Liver (tissue), 9 donors: Measurements from ENCODE around the gene METAP2. TPM values are rescaled to one million over a fixed set of nuclear protein-coding genes. Genes with fewer than 3 reads are reported as not detected.

ENCODE experiments used
- DNase-seq: peaks from one replicate; pipeline ENCODE4 v3.0.0-alpha.2; 2017; ENCODE audit warnings: low spot score
- H3K27ac ChIP-seq, 2 donors: one replicate each; pipeline ENCODE4 v1.7.0; 2013; ENCODE audit warnings: inconsistent platforms in 2 of 2, low read length in 2 of 2, control low read depth in 1 of 2, low read depth in 1 of 2, mild to moderate bottlenecking in 1 of 2
- H3K27me3 ChIP-seq, 4 donors: one replicate each; pipeline versions ENCODE4 v1.6.1 to v1.7.0; 2013; ENCODE audit warnings: low read length in 3 of 4, inconsistent platforms in 1 of 4, mild to moderate bottlenecking in 1 of 4, moderate library complexity in 1 of 4; ENCODE audit not compliant: control insufficient read depth in 4 of 4, insufficient read depth in 4 of 4
- H3K36me3 ChIP-seq, 4 donors: one replicate each; pipeline versions ENCODE4 v1.6.1 to v1.7.0; 2013; ENCODE audit warnings: low read length in 3 of 4, mild to moderate bottlenecking in 3 of 4, low read depth in 1 of 4, moderate library complexity in 1 of 4; ENCODE audit not compliant: control insufficient read depth in 4 of 4, insufficient read depth in 3 of 4
- H3K4me1 ChIP-seq, 4 donors: one replicate each; pipeline versions ENCODE4 v1.6.1 to v1.7.0; 2013; ENCODE audit warnings: low read length in 3 of 4, mild to moderate bottlenecking in 3 of 4, moderate library complexity in 1 of 4; ENCODE audit not compliant: control insufficient read depth in 4 of 4, insufficient read depth in 4 of 4
- H3K4me3 ChIP-seq, 3 donors: one replicate each; pipeline versions ENCODE4 v1.6.1 to v1.7.0; 2013; ENCODE audit warnings: low read length in 3 of 3, control low read depth in 1 of 3, low read depth in 1 of 3, mild to moderate bottlenecking in 1 of 3
- H3K9ac ChIP-seq, 2 donors: one replicate each; pipeline ENCODE4 v1.7.0; 2013; ENCODE audit warnings: low read length in 2 of 2, mild to moderate bottlenecking in 2 of 2, moderate library complexity in 2 of 2, control low read depth in 1 of 2, low read depth in 1 of 2
- H3K9me3 ChIP-seq, 4 donors: one replicate each; pipeline versions ENCODE4 v1.6.1 to v1.7.0; 2013; ENCODE audit warnings: low read length in 3 of 4; ENCODE audit not compliant: control insufficient read depth in 4 of 4
- ATF3 ChIP-seq: IDR thresholded peaks from 2 replicates; pipeline ENCODE4 v1.6.1; 2016; ENCODE audit warnings: antibody characterized with exemption
- EGR1 ChIP-seq, 2 donors: IDR thresholded peaks; 2 replicates each; pipeline ENCODE4 v1.6.1; 2016 to 2018; ENCODE audit warnings: antibody characterized with exemption in 2 of 2, low read depth in 2 of 2
- FOXA1 ChIP-seq: IDR thresholded peaks from 2 replicates; pipeline ENCODE4 v1.6.1; 2016; ENCODE audit warnings: antibody characterized with exemption
- FOXA2 ChIP-seq: IDR thresholded peaks from 2 replicates; pipeline ENCODE4 v1.6.1; 2016; ENCODE audit warnings: antibody characterized with exemption
- GABPA ChIP-seq, 2 donors: IDR thresholded peaks in 1 of 2; conservative IDR thresholded peaks in 1 of 2; 2 replicates each; pipeline ENCODE4 v1.6.1; 2016; ENCODE audit warnings: antibody characterized with exemption in 2 of 2, mild to moderate bottlenecking in 1 of 2, moderate library complexity in 1 of 2
- HNF4A ChIP-seq, 2 donors: conservative IDR thresholded peaks; 2 replicates each; pipeline ENCODE4 v1.6.1; 2016; ENCODE audit warnings: antibody characterized with exemption in 2 of 2, mild to moderate bottlenecking in 2 of 2
- HNF4G ChIP-seq: IDR thresholded peaks from 2 replicates; pipeline ENCODE4 v1.6.1; 2016; ENCODE audit warnings: antibody characterized with exemption
- JUND ChIP-seq, 2 donors: IDR thresholded peaks; 2 replicates each; pipeline ENCODE4 v1.6.1; 2016; ENCODE audit warnings: antibody characterized with exemption in 2 of 2
- MAX ChIP-seq: IDR thresholded peaks from 2 replicates; pipeline ENCODE4 v1.6.1; 2016; ENCODE audit warnings: antibody characterized with exemption
- NR2F2 ChIP-seq: IDR thresholded peaks from 2 replicates; pipeline ENCODE4 v1.6.1; 2016; ENCODE audit warnings: antibody characterized with exemption
- RAD21 ChIP-seq, 2 donors: IDR thresholded peaks; 2 replicates each; pipeline ENCODE4 v1.6.1; 2016; ENCODE audit warnings: antibody characterized with exemption in 2 of 2, mild to moderate bottlenecking in 2 of 2
- REST ChIP-seq: IDR thresholded peaks from 2 replicates; pipeline ENCODE4 v1.6.1; 2016; ENCODE audit warnings: antibody characterized with exemption, mild to moderate bottlenecking
- RXRA ChIP-seq, 2 donors: IDR thresholded peaks; 2 replicates each; pipeline ENCODE4 v1.6.1; 2017 to 2018; ENCODE audit warnings: antibody characterized with exemption in 2 of 2, mild to moderate bottlenecking in 1 of 2
- SP1 ChIP-seq: IDR thresholded peaks from 2 replicates; pipeline ENCODE4 v1.6.1; 2018; ENCODE audit warnings: antibody characterized with exemption, mild to moderate bottlenecking
- TAF1 ChIP-seq: conservative IDR thresholded peaks from 2 replicates; pipeline ENCODE4 v1.6.1; 2016; ENCODE audit warnings: antibody characterized with exemption, mild to moderate bottlenecking
- YY1 ChIP-seq: IDR thresholded peaks from 2 replicates; pipeline ENCODE4 v1.6.1; 2016; ENCODE audit warnings: antibody characterized with exemption, mild to moderate bottlenecking
- WGBS: extraction: QIAGEN DNeasy Blood & Tissue Kit; methylation state at CpG from one replicate; pipeline ENCODE4 v1.1.7; 2013; 5-methylcytosine and 5-hydroxymethylcytosine counted together
- polyA plus RNA-seq, 2 donors: library from polyadenylated mRNA; stranded (reverse) in 1 of 2; unstranded in 1 of 2; fragments of 200-250 nt in 1 of 2; fragments of >200 nt in 1 of 2; fragmentation: Nextera tagmentation in 1 of 2; extraction: Ambion mirVana in 1 of 2; gene quantifications; one replicate each; pipeline versions ENCODE4 v1.2.1 to v1.2.3, GENCODE V29; 2013 to 2015
- total RNA-seq, 2 donors: library from RNA; depleted of rRNA; stranded (reverse); fragments of >200 nt; gene quantifications; one replicate each; pipeline ENCODE4 v1.2.3, GENCODE V29; 2014
- TF ChIP-seq, protein P1 (sequence below): IDR thresholded peaks from 2 replicates; pipeline ENCODE4 v1.6.1; 2016; ENCODE audit warnings: antibody characterized with exemption
- TF ChIP-seq, protein P2 (sequence below): fragments of 150-350 bp; IDR thresholded peaks from 2 replicates; pipeline ENCODE4 v1.5.1; 2017; ENCODE audit warnings: improper control_type of control experiment, low read depth, low read length; ENCODE audit not compliant: missing input control
- donor health status: healthy.
- donor health status: healthy.
- donor health status: healthy.
- donor health status: healthy.
- donor health status: healthy.

Gene METAP2
- total RNA-seq = 10 to 100 TPM; 37.9 to 45.7 TPM
- polyA plus RNA-seq = 10 to 100 TPM; 31.2 to 33.4 TPM

- DNase-seq = peak; percentile 95
- under 1% methylated on average over 49 of the region's 49 CpGs for WGBS
- no peaks in the 10 kb centered on the region for H3K27me3 ChIP-seq
- peak within 1 kb of the TSS; percentile 72 to 96 (median 93) for H3K4me3 ChIP-seq
- peaks cover 0 to 17% (median 8%) of the 10 kb centered on the region in 4 donors for H3K4me1 ChIP-seq
- TF ChIP-seq TAF1 (peak; percentile 99), RXRA (IDR thresholded peaks at IDR 0.05) (peak; percentile 35 to 56), EGR1 (IDR thresholded peaks at IDR 0.05; ENCODE audit: low read depth in 2 of 2) (no peak), MAX (peak; percentile 50), JUND (IDR thresholded peaks at IDR 0.05) (peak in 1 of 2 donors; percentile 56), YY1 (peak; percentile 91), HNF4A (conservative IDR thresholded peaks at IDR 0.05) (peak in 1 of 2 donors; percentile 22), RAD21 (IDR thresholded peaks at IDR 0.05) (peak; percentile 30 to 73), HNF4G (no peak), NR2F2 (no peak), GABPA (IDR thresholded peaks at IDR 0.05 in 1 of 2, conservative IDR thresholded peaks at IDR 0.05 in 1 of 2) (peak; percentile 38 to 88), ATF3 (no peak), FOXA1 (no peak), SP1 (peak; percentile 72), REST (peak; percentile 95), FOXA2 (no peak)
- TF ChIP-seq, protein P1, sequence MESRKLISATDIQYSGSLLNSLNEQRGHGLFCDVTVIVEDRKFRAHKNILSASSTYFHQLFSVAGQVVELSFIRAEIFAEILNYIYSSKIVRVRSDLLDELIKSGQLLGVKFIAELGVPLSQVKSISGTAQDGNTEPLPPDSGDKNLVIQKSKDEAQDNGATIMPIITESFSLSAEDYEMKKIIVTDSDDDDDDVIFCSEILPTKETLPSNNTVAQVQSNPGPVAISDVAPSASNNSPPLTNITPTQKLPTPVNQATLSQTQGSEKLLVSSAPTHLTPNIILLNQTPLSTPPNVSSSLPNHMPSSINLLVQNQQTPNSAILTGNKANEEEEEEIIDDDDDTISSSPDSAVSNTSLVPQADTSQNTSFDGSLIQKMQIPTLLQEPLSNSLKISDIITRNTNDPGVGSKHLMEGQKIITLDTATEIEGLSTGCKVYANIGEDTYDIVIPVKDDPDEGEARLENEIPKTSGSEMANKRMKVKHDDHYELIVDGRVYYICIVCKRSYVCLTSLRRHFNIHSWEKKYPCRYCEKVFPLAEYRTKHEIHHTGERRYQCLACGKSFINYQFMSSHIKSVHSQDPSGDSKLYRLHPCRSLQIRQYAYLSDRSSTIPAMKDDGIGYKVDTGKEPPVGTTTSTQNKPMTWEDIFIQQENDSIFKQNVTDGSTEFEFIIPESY = peak; percentile 71
- TF ChIP-seq, protein P2, sequence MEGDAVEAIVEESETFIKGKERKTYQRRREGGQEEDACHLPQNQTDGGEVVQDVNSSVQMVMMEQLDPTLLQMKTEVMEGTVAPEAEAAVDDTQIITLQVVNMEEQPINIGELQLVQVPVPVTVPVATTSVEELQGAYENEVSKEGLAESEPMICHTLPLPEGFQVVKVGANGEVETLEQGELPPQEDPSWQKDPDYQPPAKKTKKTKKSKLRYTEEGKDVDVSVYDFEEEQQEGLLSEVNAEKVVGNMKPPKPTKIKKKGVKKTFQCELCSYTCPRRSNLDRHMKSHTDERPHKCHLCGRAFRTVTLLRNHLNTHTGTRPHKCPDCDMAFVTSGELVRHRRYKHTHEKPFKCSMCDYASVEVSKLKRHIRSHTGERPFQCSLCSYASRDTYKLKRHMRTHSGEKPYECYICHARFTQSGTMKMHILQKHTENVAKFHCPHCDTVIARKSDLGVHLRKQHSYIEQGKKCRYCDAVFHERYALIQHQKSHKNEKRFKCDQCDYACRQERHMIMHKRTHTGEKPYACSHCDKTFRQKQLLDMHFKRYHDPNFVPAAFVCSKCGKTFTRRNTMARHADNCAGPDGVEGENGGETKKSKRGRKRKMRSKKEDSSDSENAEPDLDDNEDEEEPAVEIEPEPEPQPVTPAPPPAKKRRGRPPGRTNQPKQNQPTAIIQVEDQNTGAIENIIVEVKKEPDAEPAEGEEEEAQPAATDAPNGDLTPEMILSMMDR = no peak
- H3K27ac ChIP-seq = peak within 1 kb of the TSS; percentile 90 to 94
- peak within 1 kb of the TSS; percentile 97 to 99 for H3K9ac ChIP-seq
- H3K9me3 ChIP-seq = no peaks in the 10 kb centered on the region
- peaks cover 3 to 8% (median 7%) of the 10 kb centered on the region in 4 donors for H3K36me3 ChIP-seq
These were observed at the start of gene METAP2 for GRCh38 chr12:95473884-95474659. Gene METAP2, plus strand, starts transcription at chr12:95474152. Its CDS starts 28 bp downstream, at chr12:95474180.
